Skin of body (tissue), 2 donors: ENCODE measurements around the gene PUM1. TPM values are rescaled to one million over a fixed set of nuclear protein-coding genes. Genes with fewer than 3 reads are reported as not detected.
"Not testable (repeated sequence)": the region's sequence is repeated elsewhere in the genome, so short reads cannot be mapped to it uniquely, and the experiment has no call there.

ENCODE experiments used
- DNase-seq: peaks from one replicate; lab custom pipeline; 2025; lab: John Stamatoyannopoulos, UW
- total RNA-seq: library from RNA; depleted of rRNA; stranded (reverse); fragments of >200 nt; gene quantifications from one replicate; pipeline ENCODE4 v1.2.3, GENCODE V29; 2014

PUM1 gene
- total RNA-seq, 1 donor from 2014 or later = 81.8 TPM

DNA sequence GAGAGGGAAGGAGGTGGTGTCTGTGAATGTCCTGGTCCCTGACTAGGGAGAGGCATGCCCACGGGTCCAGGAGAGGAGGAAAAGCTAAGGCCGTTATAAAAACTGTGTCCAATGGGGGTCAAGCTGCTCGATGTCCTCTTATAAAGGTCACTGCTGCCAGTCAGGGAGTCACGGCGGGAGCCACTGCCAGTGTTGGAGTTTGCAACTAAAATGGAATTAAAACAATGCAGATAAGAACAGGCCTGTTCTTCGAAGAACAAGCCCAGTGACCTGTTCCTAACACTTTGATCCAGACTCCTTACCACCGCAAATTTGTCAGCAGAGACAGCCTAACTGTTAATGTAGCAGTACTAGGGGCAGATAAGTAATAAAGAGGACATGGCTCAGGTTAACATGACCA is 100.8 kb downstream of the PUM1 start:
- no peak for DNase-seq

DNA sequence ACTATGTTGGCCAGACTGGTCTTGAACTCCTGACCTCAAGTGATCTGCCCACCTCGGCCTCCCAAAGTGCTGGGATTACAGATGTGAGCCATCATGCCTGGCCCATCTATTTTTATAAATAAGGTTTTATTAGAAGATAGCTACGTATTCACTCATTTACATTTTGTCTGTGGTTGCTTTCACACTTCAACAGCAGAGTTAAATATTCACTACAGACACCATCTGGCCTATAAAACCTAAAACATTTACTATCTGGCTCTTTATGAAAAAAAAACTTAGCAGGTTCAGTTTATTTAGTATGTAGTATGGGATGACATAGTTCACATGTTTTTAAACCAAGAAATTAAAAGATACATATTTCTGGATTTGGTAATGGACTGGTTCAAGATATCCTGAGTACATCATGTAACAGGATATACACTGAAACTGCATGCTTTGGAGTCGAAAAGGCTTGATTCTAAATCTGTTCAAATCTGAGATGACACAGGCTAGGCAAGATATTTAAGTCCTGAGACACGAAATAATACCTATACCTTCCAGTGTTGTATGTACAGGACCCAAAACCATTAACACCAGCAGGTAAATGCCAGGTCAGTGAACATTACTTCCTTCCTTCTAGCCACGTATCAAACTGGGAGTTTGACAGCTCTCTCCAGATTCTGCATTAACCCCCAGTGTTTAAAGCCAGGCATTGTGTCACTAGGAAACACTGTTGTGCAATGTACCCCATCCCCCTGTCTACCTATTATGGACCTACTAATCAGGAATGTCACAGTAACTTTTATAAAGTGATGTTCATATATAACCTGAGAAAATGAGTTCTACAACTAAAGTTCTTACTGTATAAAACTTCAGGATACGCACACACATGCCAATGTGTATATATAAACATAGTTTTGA is 102.7 kb downstream of the PUM1 start:
- DNase-seq = no peak

DNA sequence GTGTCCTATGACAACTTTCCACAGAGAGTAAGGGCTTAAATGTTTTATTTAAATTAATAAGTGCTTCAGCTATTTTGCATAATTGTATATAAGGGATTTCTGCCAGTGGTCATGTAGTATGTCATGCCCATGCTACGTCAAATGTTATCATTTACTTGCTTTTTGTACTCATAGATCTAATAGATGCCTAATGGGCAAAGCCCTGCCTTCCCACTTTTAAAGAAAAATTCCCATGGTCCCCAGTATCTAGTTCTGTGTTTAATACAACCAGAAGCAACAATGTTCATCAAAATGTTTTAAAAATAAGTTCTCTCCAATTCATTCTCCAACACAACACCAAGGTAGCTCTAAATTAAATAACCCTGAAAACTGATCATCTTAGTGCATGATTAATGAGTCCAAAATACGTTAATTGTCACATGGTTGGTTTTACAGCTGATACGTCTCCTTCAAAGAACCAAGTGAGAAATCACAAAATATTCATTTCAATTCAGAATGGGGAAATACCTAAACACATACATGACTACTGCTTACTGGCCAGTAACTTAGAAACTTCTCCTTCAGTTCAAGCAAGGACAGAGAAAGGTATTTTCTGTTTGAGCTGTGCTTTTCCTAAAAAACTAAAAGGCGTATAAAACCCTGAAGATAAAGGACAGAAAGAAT is 107.8 kb downstream of the PUM1 start:
- no peak for DNase-seq

DNA sequence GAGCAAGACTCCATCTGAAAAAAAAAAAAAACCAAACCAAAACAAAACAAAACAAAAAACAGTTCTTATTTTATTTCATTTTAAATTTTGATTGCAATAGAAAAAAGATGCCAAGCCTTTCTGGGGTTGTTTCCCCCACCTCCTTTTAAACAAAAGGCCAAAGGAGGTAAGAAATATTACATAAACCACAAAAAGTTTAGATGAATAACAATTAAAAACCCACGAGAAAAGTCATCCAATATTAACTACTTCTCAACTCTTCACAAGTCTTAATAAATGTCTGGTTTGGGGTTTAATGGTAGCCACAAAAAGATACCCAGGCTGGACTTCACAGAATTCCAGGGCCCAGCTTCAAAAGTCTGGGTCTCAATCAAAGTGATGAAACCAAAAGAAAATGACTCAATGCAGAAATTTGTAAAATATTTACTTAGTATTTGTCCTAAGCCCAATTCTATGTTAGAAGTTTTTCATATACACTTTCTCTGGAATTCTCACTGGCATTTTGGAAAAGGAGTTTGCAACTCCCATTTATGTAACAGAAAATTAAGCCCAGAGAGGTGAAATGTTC is 110.0 kb downstream of the PUM1 start:
- DNase-seq = no peak

DNA sequence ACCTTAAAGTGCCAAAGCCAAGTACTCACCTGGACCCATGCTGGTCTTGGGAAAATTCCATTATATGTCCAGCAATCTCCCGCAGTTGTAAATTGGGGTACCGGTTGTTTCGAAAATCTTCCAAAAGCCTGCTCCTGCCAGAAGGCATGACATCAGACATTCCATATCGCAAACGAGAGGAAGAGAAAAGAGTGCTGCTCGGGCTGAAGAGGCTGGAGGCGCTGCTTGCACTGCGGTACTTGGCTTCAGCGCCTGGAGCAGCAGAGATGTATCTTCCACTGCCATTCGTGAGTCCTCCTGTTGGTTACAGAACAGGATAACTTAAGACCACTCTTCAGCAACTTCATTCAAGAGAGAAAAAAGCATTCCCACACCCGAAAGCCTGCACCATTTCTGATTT is 111.8 kb downstream of the PUM1 start:
- DNase-seq = no peak

DNA sequence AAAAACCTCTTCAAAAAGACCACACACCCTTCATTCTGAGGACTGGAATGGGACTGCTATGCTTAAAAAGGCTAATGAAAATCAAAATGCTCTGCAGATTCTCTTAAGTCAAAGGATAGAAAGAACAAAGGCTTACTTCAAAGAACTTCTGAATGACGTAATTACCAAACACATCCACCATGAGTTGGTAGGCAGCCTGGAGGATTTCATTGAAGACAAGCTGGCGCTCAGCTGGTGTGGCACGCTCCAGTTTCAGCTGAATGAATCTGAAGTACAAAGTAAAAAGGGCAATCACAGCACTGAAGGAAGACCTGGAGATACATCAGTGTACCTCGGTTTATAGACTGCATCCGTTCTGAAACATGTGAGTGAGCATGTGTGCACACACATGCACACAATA is 113.4 kb downstream of the PUM1 start:
- peak; percentile 38 for DNase-seq

DNA sequence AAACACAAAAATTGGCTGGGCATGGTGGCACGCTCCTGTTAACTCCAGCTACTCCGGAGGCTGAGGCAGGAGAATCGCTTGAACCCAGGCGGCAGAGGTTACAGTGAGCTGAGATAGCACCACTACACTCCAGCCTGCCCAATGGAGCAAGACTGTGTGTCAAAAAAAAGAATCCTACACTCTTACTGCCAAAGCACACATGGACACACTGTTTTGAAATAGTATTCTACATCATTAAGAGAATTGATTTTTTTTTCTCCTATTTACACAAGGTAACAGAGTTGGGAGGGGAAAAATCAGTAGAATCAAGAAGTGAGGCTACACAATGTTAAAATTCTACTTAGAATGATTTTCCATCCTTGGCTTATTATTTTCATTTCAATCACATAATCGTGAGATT is 114.8 kb downstream of the PUM1 start:
- DNase-seq = no peak

DNA sequence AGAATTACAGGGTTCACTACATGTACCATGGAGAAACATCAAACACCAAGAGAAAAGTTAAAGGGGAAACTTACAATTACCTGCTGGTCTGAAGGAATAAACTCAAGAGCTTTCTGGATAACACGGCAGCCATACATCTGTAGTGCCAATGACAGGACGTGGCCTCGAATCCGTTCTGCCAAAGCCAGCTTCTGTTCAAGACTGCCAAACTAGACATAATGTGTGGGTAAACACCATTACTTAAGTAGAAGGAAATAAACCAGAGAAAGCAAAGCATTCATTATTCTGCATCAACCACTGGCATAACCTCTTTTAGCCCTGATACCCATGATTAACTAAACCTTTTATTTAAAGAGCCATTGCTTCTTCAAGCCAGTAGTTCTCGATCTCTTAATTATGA is 115.5 kb downstream of the PUM1 start:
- DNase-seq = no peak

DNA sequence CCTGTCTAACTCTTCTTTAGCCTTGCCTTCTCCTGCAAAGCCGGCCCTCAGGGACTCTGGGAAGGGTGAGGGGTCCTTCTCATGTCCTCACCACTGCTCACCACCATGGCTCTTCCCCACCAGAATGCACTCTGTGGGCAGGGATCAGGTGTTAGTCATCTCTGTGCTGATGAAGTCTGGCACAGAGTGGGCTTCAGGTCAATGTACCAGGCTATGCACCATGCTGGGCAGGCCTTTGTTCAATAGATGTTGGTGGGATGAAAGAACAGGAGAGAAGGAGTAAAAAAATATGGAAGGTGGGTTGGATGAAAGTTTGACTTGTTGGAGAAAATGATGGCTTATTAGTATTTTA is 116.1 kb downstream of the PUM1 start:
- DNase-seq = not testable (repeated sequence)

DNA sequence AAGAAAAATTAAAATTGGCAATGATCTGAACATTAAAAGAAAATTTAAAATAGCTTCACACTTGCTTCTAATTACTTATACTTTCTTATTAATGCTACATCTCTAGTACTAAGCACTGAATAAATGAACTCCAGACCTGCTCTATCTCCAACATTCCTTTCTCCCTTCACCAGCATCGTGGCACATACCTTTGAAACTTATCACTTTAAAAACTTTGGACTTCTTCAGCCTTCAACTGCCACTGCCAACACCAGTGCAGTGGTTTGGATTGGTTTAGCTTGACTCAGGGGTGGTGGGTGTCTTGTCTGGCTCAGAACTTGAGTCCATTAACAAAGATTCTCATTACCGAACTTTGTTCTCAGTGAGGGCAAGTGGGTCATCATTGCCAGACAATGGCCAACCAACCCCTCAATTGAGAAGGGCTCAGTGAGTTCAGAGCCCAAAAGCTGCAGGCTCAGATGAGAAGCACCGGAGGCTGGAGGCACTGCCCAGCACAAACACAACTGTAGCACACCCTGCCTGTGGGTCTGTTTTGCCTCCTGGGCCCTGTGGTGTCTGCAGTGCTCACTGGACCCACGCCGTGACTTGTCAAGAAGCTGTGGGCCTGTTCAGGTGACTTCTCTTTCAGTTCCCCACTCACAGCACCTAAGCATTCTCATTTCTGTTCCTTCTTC is 116.6 kb downstream of the PUM1 start:
- DNase-seq = not testable (repeated sequence)

DNA sequence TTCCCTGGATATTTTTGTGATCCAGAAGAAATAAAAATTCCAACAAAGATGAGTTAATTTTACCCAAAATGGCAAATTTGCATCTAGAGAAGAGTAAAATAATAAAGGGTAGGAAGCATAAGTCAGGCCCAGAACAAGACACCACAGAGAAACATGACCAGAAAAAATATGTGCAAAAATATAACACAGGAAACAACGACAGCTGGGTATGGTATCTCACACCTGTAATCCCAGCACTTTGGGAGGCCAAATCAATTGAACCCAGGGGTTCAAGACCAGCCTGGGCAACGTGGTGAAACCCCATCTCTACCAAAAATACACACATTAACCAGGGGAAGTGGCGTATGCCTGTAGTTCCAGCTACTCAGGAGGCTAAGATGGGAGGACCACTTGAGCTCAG is 117.2 kb downstream of the PUM1 start:
- no peak for DNase-seq

DNA sequence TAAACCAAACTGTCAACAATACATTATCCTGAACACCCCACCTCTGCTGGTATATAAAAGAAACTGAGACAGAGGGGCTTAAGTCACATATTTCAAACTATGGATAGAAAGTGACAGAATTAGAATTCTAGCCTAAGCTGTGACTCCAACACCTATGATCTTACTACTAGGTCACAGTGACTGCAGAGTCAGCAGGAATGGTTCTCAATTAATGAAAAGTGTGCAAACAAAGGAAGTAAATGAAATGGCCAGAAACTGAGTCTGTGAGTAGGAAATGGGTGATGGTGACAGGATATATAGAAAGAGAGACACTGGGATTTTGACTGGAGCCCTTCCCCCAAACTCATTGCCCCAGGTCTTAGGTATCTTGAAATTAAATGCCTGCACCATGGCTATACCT is 118.3 kb downstream of the PUM1 start:
- DNase-seq = no peak

DNA sequence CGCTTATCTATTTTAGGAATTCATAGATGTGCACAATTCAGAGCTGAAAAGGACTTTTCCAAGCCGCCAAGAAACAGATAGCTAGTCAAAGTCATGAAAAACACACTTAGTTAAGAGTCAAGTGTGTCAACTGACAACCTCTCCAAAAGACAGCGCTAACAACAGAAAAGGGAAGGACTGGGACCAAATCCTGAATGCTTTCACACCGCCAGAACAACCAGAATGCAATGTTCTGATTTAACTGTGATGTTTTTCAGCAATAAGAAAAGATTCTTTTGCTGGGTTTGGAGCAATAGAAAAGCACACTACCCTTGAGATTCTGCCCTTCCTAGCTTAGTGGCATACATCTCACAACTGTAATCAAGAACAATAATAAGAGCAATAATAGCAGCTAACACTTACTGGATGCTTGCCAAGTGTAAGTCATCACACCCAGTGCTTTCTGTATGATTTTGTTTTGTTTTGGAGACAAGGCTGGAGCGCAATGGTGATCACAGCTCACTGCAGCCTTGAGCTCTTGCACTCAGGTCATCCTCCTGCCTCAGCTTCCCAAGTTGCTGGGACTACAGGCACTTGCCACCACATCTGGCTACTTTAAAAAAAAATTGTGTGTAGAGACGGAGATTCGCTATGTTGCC is 123.1 kb downstream of the PUM1 start:
- no peak for DNase-seq

DNA sequence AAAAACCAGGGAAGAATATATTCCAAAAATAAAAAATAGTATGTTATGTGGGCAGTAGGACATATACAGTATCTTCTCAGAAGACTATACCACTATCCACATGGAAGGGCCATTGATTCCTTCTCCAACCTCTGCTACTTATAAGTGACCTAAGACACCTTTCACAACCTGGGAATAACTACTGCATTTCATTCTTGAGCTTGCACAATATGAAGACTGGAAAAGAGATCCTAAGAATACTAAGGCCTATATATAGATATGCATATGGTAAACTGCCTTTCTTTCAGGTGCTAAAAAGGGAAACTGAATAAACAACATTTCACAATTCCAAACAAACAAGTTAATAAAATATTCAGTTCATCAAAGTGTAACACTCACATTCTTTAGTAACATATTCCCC is 125.0 kb downstream of the PUM1 start:
- DNase-seq = no peak

DNA sequence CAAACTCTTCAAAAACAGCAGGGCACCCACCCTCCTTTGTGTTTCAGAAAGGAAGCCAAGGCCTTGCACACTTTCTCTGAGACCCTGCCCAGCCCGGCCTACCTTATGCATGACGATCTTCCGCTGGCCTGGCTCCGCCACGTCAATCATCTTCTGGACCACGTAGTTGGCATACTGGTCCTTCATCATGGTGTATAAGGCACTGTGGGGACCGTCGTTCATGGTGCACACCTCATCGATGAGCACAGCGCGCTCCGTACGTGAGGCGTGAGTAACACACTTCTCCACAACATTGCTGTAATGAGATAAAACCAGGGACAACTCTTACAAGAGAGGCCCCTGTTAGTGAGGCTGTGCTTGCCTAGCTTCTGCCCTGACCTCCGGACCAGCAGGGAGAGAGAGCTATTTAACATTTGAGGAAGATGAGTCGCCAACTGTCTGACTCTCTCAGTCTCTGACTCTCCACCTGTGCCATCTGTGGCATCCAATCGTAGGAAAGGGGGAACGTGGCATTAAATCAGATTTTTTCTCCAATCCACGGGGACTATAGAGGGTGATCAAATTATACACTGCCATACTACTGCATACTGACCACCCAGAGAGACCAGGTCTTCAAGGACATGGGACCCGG is 128.9 kb downstream of the PUM1 start:
- DNase-seq = no peak

DNA sequence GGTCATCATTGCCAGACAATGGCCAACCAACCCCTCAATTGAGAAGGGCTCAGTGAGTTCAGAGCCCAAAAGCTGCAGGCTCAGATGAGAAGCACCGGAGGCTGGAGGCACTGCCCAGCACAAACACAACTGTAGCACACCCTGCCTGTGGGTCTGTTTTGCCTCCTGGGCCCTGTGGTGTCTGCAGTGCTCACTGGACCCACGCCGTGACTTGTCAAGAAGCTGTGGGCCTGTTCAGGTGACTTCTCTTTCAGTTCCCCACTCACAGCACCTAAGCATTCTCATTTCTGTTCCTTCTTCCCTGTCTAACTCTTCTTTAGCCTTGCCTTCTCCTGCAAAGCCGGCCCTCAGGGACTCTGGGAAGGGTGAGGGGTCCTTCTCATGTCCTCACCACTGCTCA is 129.8 kb downstream of the PUM1 start:
- not testable (repeated sequence) for DNase-seq

DNA sequence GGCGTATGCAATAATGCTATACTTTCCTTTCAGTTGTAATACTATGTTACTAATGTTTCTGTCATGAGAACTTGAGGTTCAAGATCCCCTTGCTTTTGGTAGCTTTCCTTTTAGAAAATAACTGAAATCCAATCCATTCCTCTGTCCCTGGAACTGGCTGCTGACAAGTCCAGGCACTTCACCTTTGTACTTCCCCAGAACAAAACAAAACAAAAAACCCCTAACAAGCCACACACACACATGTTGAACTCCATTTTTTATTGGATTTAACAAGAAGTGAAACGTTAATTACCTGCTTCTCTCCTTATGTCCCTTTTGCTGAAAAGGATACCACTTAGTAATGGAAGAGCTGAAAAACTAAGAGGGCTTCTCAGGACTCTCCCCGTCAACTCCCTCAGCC is 130.9 kb downstream of the PUM1 start:
- DNase-seq = no peak

DNA sequence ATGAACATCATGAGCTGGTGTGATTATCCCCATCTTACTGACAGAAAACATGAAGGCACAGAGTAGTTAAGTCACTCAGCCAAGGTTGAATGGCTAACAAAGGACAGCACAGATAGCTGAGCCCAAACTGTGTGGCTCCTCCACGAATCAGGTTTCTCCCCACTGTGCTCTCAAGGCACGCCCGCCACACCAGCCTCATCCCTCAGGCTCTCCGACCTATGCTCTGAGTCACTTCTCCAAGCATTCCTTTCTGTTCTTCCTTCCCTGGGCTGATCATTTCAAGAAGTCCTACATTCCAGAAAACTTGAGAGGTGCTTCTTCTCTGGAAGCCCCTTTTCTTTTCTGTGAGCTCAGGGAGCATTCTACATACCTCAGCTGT is 131.7 kb downstream of the PUM1 start:
- no peak for DNase-seq

DNA sequence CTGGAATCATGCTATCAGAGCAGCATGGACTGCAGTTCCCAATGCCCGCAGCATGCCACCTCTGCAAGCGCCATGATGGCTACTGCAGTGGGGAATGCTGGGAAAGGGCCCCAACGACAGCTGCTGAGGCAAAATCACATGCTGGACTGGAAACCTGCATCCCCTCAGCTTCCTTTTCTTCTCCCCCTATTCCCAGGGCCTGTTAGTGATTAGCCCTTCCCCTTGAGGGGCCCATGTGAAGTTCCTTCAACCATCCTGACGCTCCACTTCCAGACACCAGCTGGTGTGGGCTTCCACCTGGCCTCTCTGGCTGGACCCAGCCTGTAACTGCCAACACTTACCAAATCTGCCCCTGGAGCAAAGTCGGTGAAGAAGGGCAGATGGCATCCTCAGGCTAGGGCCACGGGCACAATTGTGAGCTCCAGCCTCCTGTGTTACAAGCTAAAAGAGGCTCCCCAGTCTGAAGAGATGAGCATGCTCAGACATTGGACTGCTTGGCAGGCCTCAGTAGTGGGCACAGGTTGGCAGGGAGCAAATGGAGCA is 134.8 kb downstream of the PUM1 start:
- no peak for DNase-seq

DNA sequence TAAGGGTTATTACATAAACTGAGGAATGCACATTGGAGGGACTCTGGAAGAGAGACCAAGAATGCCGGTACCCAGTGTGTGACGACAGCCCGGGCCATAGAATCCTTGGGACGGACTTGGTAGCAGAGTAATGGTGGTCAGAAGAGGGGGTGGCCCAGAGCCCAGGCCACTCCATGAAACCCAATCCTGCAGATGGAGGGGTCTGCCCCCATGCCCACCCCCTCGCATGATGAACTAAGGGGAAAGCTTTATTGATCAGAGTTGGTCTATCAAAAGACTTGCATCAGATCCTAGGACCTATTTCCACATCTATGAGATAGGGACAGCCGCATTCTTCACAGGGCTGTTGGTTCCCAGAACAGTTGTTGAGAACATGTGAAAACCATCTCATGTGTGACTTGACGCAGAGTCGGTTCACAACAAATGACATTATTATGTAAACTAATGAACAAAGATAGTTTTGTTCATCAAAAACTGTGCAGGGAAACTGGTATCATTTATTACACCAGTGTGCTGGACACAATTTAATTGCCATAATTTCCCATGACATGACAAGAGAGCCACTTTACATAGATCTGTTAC is 135.5 kb downstream of the PUM1 start:
- DNase-seq = no peak
